Keratinocyte (primary cell): ENCODE results near the gene CD86.

ENCODE experiments used
- CTCF ChIP-seq, 3 experiments: IDR thresholded peaks in 1 of 3; conservative IDR thresholded peaks in 1 of 3; optimal IDR thresholded peaks in 1 of 3; 2 replicates in 2 of 3; 3 replicates in 1 of 3; pipeline versions ENCODE3 to v1.5.1; 2011; ENCODE audit warnings: low read length in 3 of 3, mild to moderate bottlenecking in 3 of 3, moderate library complexity in 2 of 3, control low read depth in 1 of 3, inconsistent platforms in 1 of 3; ENCODE audit not compliant: insufficient read depth in 2 of 3; ENCODE audit errors: extremely low read depth in 1 of 3
- EZH2 ChIP-seq: IDR thresholded peaks from one replicate; pipeline ENCODE4 v1.6.1; 2012; ENCODE audit warnings: inconsistent platforms, mild to moderate bottlenecking, low read length, moderate library complexity

- no peak for TF ChIP-seq CTCF (optimal IDR thresholded peaks at IDR 0.05 in 1 of 3, IDR thresholded peaks at IDR 0.05 in 1 of 3, conservative IDR thresholded peaks at IDR 0.05 in 1 of 3; ENCODE audit: extremely low read depth in 1 of 3, insufficient read depth in 2 of 3, low read length in 3 of 3)
- no peak for TF ChIP-seq EZH2
Measured at GRCh38 chr3:122080207-122080587, 25.0 kb downstream of the CD86 start.
